HL-60/S4 treated with retinoic acid at 250 ng/mL for 4 days and 3 days (cell line): ENCODE data around the gene MRPS31.

Experiments
- in situ Hi-C: fragments of 300-500 bp; cut with MboI; formaldehyde crosslinking; loops from 2 replicates; pipeline ENCODE4 v1.7.0; 2022; ENCODE audit warnings: low sequenced_read_pairs

The MRPS31 gene

GRCh38 chr13:40770934-40771618 lies at the start of gene MRPS31:
TSS of gene MRPS31 (minus strand) at chr13:40771190. CDS start at chr13:40771136, 54 bp downstream.
- in situ Hi-C loops: no loop called here

- in situ Hi-C loops: no loop called here
Observed at GRCh38 chr13:40819797-40820315, 48.9 kb upstream of the MRPS31 start.

GRCh38 chr13:40818926-40819325 lies 47.9 kb upstream of the MRPS31 start:
- in situ Hi-C loops: no loop called here

DNA sequence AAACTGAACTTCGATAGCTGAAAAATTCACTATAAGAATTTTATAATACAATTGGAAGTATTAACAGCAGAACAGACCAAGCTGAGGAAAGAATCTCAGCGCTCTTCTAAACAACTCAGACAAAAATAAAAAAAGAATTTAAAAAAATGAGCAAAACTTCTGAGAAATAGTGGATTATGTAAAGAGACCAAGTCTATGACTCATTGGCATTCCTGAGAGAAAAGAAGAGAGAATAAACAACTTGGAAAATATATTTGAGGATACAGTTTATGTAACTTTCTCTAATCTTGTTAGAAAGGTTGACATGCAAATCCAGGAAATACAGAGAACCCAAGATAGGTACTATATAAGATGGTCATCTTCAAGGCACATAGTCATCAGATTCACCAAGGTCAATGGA lies 43.8 kb upstream of the MRPS31 start:
- in situ Hi-C loops: no loop called here

GRCh38 chr13:40813667-40814454 lies 42.9 kb upstream of the MRPS31 start:
- in situ Hi-C loops: no loop called here

GRCh38 chr13:40812724-40813445 lies 41.9 kb upstream of the MRPS31 start:
- in situ Hi-C loops: no loop called here

- in situ Hi-C loops: no loop called here
Observed at GRCh38 chr13:40812102-40812501, 41.1 kb upstream of the MRPS31 start.

- in situ Hi-C loops: no loop called here
Observed at GRCh38 chr13:40809471-40809870, 38.5 kb upstream of the MRPS31 start.

DNA sequence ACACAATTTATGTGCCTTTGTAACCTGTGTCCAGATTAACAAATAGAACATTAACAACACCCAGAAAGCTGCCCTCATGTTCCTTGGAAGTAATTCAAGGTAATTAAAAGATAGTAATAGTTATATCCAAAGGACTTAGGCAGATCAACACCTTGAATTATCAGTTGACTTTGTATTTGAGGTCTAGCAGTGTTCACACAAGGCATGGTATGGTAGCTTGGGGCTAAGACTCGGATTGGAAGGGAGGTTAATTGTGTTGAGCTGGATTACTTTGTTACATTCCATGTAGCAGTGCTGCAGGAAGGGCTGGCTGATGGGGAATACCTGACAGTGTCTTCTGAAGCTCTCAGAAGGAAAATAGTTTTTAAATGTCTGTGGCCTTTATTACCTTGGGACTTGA lies 35.3 kb upstream of the MRPS31 start:
- in situ Hi-C loops: no loop called here

DNA sequence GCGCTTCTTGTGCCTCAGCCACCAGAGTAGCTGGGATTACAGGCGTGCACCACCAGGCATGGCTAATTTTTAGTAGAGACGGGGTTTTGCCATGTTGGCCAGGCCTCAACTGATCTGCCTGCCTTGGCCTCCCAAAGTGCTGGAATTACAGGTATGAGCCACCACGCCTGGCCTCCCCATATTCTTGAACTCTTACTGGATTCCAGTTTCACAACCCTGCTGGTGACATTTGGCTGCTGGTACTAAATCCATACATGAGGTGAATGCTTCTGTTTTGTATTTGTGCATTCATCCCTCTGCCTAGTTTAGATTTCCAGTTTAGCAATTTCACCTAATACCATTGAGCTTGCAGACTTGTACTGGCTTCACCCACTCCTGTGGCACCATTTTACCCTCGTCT lies 32.3 kb upstream of the MRPS31 start:
- in situ Hi-C loops: no loop called here

DNA sequence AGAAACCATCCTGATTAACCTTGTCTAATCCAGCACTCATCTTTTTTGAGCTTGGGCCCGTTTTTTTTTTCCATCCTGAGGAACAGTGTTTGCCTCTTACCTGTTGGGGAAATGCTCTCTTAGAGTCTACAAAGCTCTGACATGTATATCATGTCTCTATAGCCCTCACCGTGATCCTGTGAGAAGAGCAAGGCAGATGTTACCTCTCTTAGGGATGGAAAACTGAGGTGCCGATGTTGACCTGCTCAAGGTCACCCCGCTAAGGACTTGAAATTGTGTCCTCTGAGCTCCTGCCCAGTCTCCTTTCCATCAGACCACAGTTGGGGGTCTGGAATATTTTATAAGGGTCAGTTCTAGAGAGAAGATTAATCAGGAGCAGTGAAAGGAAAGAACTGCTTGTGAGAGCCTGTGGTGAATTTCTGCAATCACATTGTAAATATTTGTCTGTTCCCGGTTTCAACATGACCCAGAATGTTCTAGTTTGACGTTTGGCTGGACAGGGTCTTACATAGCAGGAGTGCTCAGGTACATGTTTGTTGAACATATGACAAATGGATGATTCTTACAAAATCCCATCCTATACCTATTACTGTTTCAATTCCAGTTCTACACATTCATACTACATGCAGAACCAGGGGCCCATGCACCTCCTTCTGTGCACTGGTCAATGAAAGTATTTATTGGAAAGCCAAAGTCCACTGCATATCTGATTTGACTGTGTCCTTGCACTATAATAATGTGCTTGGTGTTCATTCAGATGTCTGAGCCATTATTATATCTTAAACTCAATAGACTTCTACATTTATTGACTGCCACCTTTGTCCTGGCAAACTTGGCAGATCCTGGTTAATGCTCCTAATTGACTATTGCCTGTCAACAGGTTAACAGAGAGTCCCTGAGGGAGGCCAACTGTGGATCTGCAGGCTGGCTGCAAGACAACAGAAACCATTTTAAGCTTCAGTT lies 30.5 kb upstream of the MRPS31 start:
- in situ Hi-C loops: no loop called here

- in situ Hi-C loops: no loop called here
Observed at GRCh38 chr13:40800559-40800958, 29.6 kb upstream of the MRPS31 start.

DNA sequence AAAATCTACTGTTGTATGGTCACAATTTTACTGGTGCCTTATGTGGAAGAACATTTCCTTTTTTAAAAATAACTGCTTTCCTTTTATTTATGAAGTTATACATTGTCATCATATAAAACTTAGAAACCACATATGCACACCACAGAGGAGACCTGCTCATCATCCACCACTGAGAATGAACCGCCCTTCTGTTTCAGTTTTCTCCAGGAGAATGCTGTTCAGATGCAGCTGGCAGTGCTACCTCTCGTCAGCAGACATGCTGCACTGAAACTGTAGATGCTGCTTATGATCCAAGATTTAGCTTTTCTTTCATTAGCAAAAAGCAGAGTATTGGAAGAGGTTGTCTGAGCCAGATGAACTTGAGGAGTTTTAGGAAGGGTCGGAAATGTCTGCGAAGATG lies 28.5 kb upstream of the MRPS31 start:
- in situ Hi-C loops: no loop called here

GRCh38 chr13:40798380-40798779 lies 27.4 kb upstream of the MRPS31 start:
- in situ Hi-C loops: no loop called here

- in situ Hi-C loops: no loop called here
Observed at GRCh38 chr13:40796649-40797048, 25.7 kb upstream of the MRPS31 start.

GRCh38 chr13:40794414-40795368 lies 23.7 kb upstream of the MRPS31 start:
- in situ Hi-C loops: no loop called here

DNA sequence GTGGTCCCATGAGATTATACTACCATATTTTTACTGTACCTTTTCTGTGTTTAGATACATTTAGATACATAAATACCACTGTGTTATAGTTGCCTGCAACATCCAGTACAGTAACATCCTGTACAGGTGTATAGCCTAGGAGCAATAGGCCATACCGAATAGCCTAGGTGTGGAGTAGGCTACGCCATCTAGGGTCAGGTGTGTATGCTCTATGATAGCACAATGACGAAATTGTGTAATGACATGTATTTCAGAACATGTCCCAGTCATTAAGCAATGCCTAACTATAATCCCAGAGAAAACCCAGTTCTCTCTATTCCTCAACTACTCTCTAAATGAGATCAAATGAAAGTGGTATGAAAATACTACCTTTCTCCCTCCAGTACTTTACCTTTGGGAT lies 22.3 kb upstream of the MRPS31 start:
- in situ Hi-C loops: no loop called here

- in situ Hi-C loops: no loop called here
Observed at GRCh38 chr13:40792284-40793051, 21.5 kb upstream of the MRPS31 start.
